NCI-H2029 treated with DMSO at 0.1 percent for 48 hours (cell line): ENCODE results near the gene IQCF2.
"Not testable (repeated sequence)": the region's sequence is repeated elsewhere in the genome, so short reads cannot be mapped to it uniquely, and the experiment has no call there.

Source experiments
- DNase-seq: peaks from one replicate; lab custom pipeline; 2025; lab: John Stamatoyannopoulos, UW

IQCF2 gene

GRCh38 chr3:51860703-51861665, at the start of gene IQCF2:
Gene IQCF2 (plus strand): TSS chr3:51861615. CDS start chr3:51861667, 52 bp downstream.
- DNase-seq = no peak

- DNase-seq = no peak
These were observed 47.9 kb upstream of the IQCF2 start for GRCh38 chr3:51813539-51813938.

GRCh38 chr3:51814034-51814433, 47.4 kb upstream of the IQCF2 start:
- no peak for DNase-seq

- DNase-seq = no peak
These were observed 45.8 kb upstream of the IQCF2 start for GRCh38 chr3:51815614-51816013.

- no peak for DNase-seq
These were observed 44.7 kb upstream of the IQCF2 start for GRCh38 chr3:51816723-51817122.

- no peak for DNase-seq
These were observed 44.0 kb upstream of the IQCF2 start for GRCh38 chr3:51817375-51817774.

GRCh38 chr3:51819151-51819550, 42.3 kb upstream of the IQCF2 start:
- DNase-seq = no peak

- DNase-seq = no peak
These were observed 41.6 kb upstream of the IQCF2 start for GRCh38 chr3:51819709-51820406.

- no peak for DNase-seq
These were observed 33.1 kb upstream of the IQCF2 start for GRCh38 chr3:51828297-51828696.

GRCh38 chr3:51830345-51830744, 31.1 kb upstream of the IQCF2 start:
- DNase-seq = no peak

- no peak for DNase-seq
These were observed 30.5 kb upstream of the IQCF2 start for GRCh38 chr3:51830836-51831385.

- DNase-seq = no peak
These were observed 24.8 kb upstream of the IQCF2 start for GRCh38 chr3:51836606-51837005.

GRCh38 chr3:51845129-51845528, 16.3 kb upstream of the IQCF2 start:
- no peak for DNase-seq

- DNase-seq = not testable (repeated sequence)
These were observed 6.0 kb upstream of the IQCF2 start for GRCh38 chr3:51855411-51855810.

- no peak for DNase-seq
These were observed 1.5 kb downstream of the IQCF2 start for GRCh38 chr3:51862886-51863285.

GRCh38 chr3:51868896-51869295, 7.5 kb downstream of the IQCF2 start:
- not testable (repeated sequence) for DNase-seq

GRCh38 chr3:51869304-51869703, 7.9 kb downstream of the IQCF2 start:
- no peak for DNase-seq

- no peak for DNase-seq
These were observed 11.9 kb downstream of the IQCF2 start for GRCh38 chr3:51873253-51873766.

GRCh38 chr3:51873876-51874275, 12.5 kb downstream of the IQCF2 start:
- no peak for DNase-seq

- no peak for DNase-seq
These were observed 13.0 kb downstream of the IQCF2 start for GRCh38 chr3:51874411-51874810.

GRCh38 chr3:51874889-51875288, 13.5 kb downstream of the IQCF2 start:
- no peak for DNase-seq

- DNase-seq = no peak
These were observed 14.1 kb downstream of the IQCF2 start, which contains the start of gene IQCF5 for GRCh38 chr3:51875501-51875900. Gene IQCF5 (minus strand): TSS chr3:51875601. CDS start chr3:51875531, 70 bp downstream.
